HL-60/S4 (cell line): Measurements from ENCODE around the gene TRIM32.
"Not testable (repeated sequence)": the region's sequence is repeated elsewhere in the genome, so short reads cannot be mapped to it uniquely, and the experiment has no call there.

ENCODE experiments used
- in situ Hi-C: fragments of 300-500 bp; cut with MboI; formaldehyde crosslinking; loops from 2 replicates; pipeline ENCODE4 v1.14.3; 2022; ENCODE audit warnings: low sequenced_read_pairs

TRIM32 gene

GRCh38 chr9:116674210-116674980 lies 12.7 kb upstream of the TRIM32 start:
- in situ Hi-C loops = no loop called here

GRCh38 chr9:116683535-116683934 lies 3.6 kb upstream of the TRIM32 start:
- in situ Hi-C loops = no loop called here

GRCh38 chr9:116685166-116685565 lies 1.9 kb upstream of the TRIM32 start:
- in situ Hi-C loops = no loop called here

- in situ Hi-C loops = no loop called here
Observed at GRCh38 chr9:116686135-116686534, 970 bp upstream of the TRIM32 start.

GRCh38 chr9:116686693-116687073 lies 422 bp upstream of the TRIM32 start:
- in situ Hi-C loops = no loop called here

- in situ Hi-C loops = no loop called here
Observed at GRCh38 chr9:116687754-116688135, 640 bp downstream of the TRIM32 start.

- in situ Hi-C loops = no loop called here
Observed at GRCh38 chr9:116688806-116689485, 1.8 kb downstream of the TRIM32 start.

GRCh38 chr9:116689486-116690032 lies 2.5 kb downstream of the TRIM32 start:
- in situ Hi-C loops = no loop called here

- in situ Hi-C loops = not testable (repeated sequence)
Observed at GRCh38 chr9:116690805-116691204, 3.7 kb downstream of the TRIM32 start.

GRCh38 chr9:116691607-116692006 lies 4.5 kb downstream of the TRIM32 start:
- in situ Hi-C loops = no loop called here

GRCh38 chr9:116692616-116693015 lies 5.5 kb downstream of the TRIM32 start:
- in situ Hi-C loops = no loop called here

GRCh38 chr9:116693233-116693731 lies 6.2 kb downstream of the TRIM32 start:
- in situ Hi-C loops = no loop called here

- in situ Hi-C loops = no loop called here
Observed at GRCh38 chr9:116694785-116695291, 7.7 kb downstream of the TRIM32 start.

GRCh38 chr9:116695438-116695837 lies 8.3 kb downstream of the TRIM32 start:
- in situ Hi-C loops = no loop called here

GRCh38 chr9:116697362-116697761 lies 10.3 kb downstream of the TRIM32 start:
- in situ Hi-C loops = no loop called here

GRCh38 chr9:116697887-116698286 lies 10.8 kb downstream of the TRIM32 start:
- in situ Hi-C loops = no loop called here

- in situ Hi-C loops = no loop called here
Observed at GRCh38 chr9:116700279-116700678, 13.2 kb downstream of the TRIM32 start.

- in situ Hi-C loops = no loop called here
Observed at GRCh38 chr9:116700882-116701865, 14.1 kb downstream of the TRIM32 start.

GRCh38 chr9:116701940-116702642 lies 15.0 kb downstream of the TRIM32 start:
- in situ Hi-C loops = no loop called here

GRCh38 chr9:116703634-116704033 lies 16.5 kb downstream of the TRIM32 start:
- in situ Hi-C loops = no loop called here
